Measurements from ENCODE around the gene ZCCHC17. TPM values are rescaled to one million over a fixed set of nuclear protein-coding genes. Genes with fewer than 3 reads are reported as not detected.

ZCCHC17 gene
- polyA plus RNA-seq, 1 donor = 28.5 TPM

DNA sequence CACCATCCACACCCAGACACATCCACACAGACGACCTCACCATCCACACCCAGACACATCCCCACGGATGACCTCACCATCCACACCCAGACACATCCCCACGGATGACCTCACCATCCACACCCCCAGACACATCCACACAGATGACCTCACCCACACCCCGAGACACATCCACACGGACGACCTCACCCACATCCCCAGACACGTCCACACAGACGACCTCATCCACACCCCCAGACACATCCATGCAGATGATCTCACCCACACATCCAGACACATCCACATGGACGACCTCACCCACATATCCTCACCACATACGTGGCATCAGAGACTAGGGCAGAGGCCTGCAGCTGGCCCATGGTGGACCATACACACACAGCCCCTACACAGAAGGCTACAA lies 90.8 kb downstream of the ZCCHC17 start:
- H3K4me1 ChIP-seq (ENCODE audit: control insufficient read depth, insufficient read depth, low read length) = peaks cover 20% of the 10 kb centered on the region
- no peaks in the 10 kb centered on the region for H3K27me3 ChIP-seq (ENCODE audit: control insufficient read depth, insufficient read depth, low read length)
- no peaks in the 10 kb centered on the region for H3K36me3 ChIP-seq (ENCODE audit: control insufficient read depth, insufficient read depth, low read length)
- H3K9me3 ChIP-seq (ENCODE audit: control insufficient read depth, low read depth, low read length) = no peaks in the 10 kb centered on the region
- WGBS (ENCODE audit: insufficient coverage, low lambda C conversion rate) = no CpG with 5 or more reads among the region's 10 CpGs
- no peak overlapping the region for H3K27ac ChIP-seq (ENCODE audit: low read length)
- DNase-seq = no peak
- H3K4me3 ChIP-seq (ENCODE audit: low read length) = no peak overlapping the region

- H3K27ac ChIP-seq (ENCODE audit: low read length) = peak overlapping the region; percentile 86
- H3K9me3 ChIP-seq (ENCODE audit: control insufficient read depth, low read depth, low read length) = no peaks in the 10 kb centered on the region
- WGBS (ENCODE audit: insufficient coverage, low lambda C conversion rate) = no CpG with 5 or more reads among the region's 7 CpGs
- no peak overlapping the region for H3K4me3 ChIP-seq (ENCODE audit: low read length)
- H3K36me3 ChIP-seq (ENCODE audit: control insufficient read depth, insufficient read depth, low read length) = no peaks in the 10 kb centered on the region
- no peak for DNase-seq
- H3K27me3 ChIP-seq (ENCODE audit: control insufficient read depth, insufficient read depth, low read length) = no peaks in the 10 kb centered on the region
- H3K4me1 ChIP-seq (ENCODE audit: control insufficient read depth, insufficient read depth, low read length) = peaks cover 27% of the 10 kb centered on the region
Observed at GRCh38 chr1:31389616-31390015, 92.8 kb downstream of the ZCCHC17 start.

- no peak overlapping the region for H3K4me3 ChIP-seq (ENCODE audit: low read length)
- H3K4me1 ChIP-seq (ENCODE audit: control insufficient read depth, insufficient read depth, low read length) = peaks cover 31% of the 10 kb centered on the region
- no peaks in the 10 kb centered on the region for H3K36me3 ChIP-seq (ENCODE audit: control insufficient read depth, insufficient read depth, low read length)
- peak; percentile 94 to 97 for DNase-seq
- peak overlapping the region; percentile 86 for H3K27ac ChIP-seq (ENCODE audit: low read length)
- no peaks in the 10 kb centered on the region for H3K9me3 ChIP-seq (ENCODE audit: control insufficient read depth, low read depth, low read length)
- no CpG with 5 or more reads among the region's 7 CpGs for WGBS (ENCODE audit: insufficient coverage, low lambda C conversion rate)
- no peaks in the 10 kb centered on the region for H3K27me3 ChIP-seq (ENCODE audit: control insufficient read depth, insufficient read depth, low read length)
Observed at GRCh38 chr1:31390071-31390470, 93.2 kb downstream of the ZCCHC17 start.

GRCh38 chr1:31393463-31393862 lies 96.6 kb downstream of the ZCCHC17 start:
- Histone ChIP-seq H3K4me3 (ENCODE audit: low read length) (no peak overlapping the region), H3K9me3 (ENCODE audit: control insufficient read depth, low read depth, low read length) (no peaks in the 10 kb centered on the region), H3K27me3 (ENCODE audit: control insufficient read depth, insufficient read depth, low read length) (no peaks in the 10 kb centered on the region), H3K36me3 (ENCODE audit: control insufficient read depth, insufficient read depth, low read length) (no peaks in the 10 kb centered on the region), H3K4me1 (ENCODE audit: control insufficient read depth, insufficient read depth, low read length) (peaks cover 31% of the 10 kb centered on the region), H3K27ac (ENCODE audit: low read length) (no peak overlapping the region)
- no peak for DNase-seq

DNA sequence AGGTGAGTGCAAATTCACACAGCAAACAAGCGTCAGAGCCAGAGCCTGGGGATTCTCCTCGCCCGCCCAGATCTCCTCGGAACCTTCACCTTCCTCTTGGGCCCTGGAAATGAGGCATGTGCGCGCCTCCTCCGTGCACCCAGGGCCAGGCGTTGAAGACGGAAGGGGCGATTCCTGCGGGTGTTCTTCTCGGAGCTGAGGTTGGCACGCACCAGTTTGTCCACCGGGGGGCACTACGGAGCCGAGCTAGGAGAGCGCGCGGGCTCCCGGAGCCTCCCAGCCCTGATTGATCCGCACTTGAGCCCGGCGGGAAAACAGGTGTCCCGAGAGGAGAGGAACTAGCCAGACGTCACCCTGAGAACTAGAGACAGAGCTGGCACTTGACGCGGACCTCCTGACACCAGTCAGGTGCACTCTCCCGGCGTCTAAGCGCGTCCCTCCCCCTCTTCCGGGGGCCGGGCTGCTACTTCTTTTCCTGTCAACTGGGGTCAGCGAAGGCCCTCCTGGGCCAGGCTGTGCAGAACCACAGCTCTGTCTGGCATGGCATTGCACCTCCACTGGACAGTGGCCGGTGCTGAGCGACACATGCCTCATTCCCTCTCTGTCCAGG lies 97.9 kb downstream of the ZCCHC17 start:
- Histone ChIP-seq H3K4me1 (ENCODE audit: control insufficient read depth, insufficient read depth, low read length) (peaks cover 28% of the 10 kb centered on the region), H3K27ac (ENCODE audit: low read length) (peak overlapping the region; percentile 20), H3K36me3 (ENCODE audit: control insufficient read depth, insufficient read depth, low read length) (no peaks in the 10 kb centered on the region), H3K4me3 (ENCODE audit: low read length) (peak overlapping the region; percentile 27), H3K9me3 (ENCODE audit: control insufficient read depth, low read depth, low read length) (no peaks in the 10 kb centered on the region), H3K27me3 (ENCODE audit: control insufficient read depth, insufficient read depth, low read length) (no peaks in the 10 kb centered on the region)
- no CpG with 5 or more reads among the region's 36 CpGs for whole genome bisulfite sequencing (ENCODE audit: insufficient coverage, low lambda C conversion rate)
- peak; percentile 85 to 91 for DNase-seq

GRCh38 chr1:31396633-31397351 lies 100.0 kb downstream of the ZCCHC17 start:
- no CpG with 5 or more reads among the region's 3 CpGs for WGBS (ENCODE audit: insufficient coverage, low lambda C conversion rate)
- H3K27me3 ChIP-seq (ENCODE audit: control insufficient read depth, insufficient read depth, low read length) = no peaks in the 10 kb centered on the region
- H3K27ac ChIP-seq (ENCODE audit: low read length) = no peak overlapping the region
- no peaks in the 10 kb centered on the region for H3K9me3 ChIP-seq (ENCODE audit: control insufficient read depth, low read depth, low read length)
- no peaks in the 10 kb centered on the region for H3K36me3 ChIP-seq (ENCODE audit: control insufficient read depth, insufficient read depth, low read length)
- no peak for DNase-seq
- no peak overlapping the region for H3K4me3 ChIP-seq (ENCODE audit: low read length)
- peaks cover 11% of the 10 kb centered on the region for H3K4me1 ChIP-seq (ENCODE audit: control insufficient read depth, insufficient read depth, low read length)

DNA sequence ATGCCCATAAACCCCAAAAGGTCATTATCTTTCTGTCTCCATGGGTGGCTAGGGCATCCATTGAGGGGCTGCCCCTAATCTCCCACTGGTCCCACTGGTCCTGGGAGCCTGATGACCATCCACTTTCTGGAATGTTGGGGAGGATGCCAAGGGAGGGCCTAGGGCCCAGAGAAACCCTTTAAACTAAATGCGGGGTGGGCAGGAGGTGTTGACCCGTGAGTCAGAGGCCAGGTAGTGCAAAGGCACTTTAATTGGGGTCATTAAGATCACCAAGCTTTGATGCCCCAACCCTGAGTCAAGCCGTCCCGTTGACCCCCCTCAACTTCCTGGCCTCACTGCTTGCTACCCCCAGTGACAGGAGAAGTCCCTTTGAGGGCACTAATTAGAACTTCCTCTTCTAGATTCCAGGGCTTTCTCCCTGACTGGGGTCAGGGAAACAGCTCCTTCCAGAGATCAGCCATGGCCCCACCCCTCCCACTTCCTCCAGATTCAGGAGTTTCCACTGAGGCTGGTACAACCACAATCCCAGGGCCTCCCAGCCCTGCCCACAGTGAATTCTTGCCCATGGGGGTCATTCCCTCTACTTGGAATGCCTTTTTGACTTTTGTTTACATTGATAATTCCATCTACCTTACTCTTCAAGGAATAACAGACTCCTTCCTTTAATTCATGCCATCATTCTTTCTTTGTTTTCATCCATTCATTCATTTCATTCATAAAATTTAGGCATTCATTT lies 100.7 kb downstream of the ZCCHC17 start:
- no peaks in the 10 kb centered on the region for H3K36me3 ChIP-seq (ENCODE audit: control insufficient read depth, insufficient read depth, low read length)
- no peaks in the 10 kb centered on the region for H3K27me3 ChIP-seq (ENCODE audit: control insufficient read depth, insufficient read depth, low read length)
- WGBS (ENCODE audit: insufficient coverage, low lambda C conversion rate) = no CpG with 5 or more reads among the region's 4 CpGs
- H3K4me3 ChIP-seq (ENCODE audit: low read length) = no peak overlapping the region
- H3K4me1 ChIP-seq (ENCODE audit: control insufficient read depth, insufficient read depth, low read length) = peaks cover 11% of the 10 kb centered on the region
- no peak overlapping the region for H3K27ac ChIP-seq (ENCODE audit: low read length)
- DNase-seq = no peak
- no peaks in the 10 kb centered on the region for H3K9me3 ChIP-seq (ENCODE audit: control insufficient read depth, low read depth, low read length)

DNA sequence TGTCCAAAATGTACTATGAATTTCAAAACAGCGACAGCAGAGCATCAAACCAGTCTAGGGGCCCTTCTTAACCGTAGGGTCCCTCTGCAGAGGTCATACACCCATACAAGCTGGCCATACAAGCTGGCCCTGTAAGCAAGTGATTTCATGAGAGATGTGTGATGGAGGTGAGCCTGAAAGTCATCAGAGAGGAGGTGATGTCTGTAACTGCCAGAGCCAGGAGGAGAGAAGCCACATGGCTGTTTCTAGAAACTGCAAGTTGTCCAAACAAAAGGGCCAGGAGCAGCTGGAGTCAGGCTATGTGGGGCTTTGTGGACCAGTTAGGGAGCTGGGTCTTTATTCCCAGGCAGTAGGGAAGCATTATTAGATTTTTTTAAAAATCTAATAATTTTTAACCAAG lies 101.4 kb downstream of the ZCCHC17 start:
- no peak overlapping the region for H3K4me3 ChIP-seq (ENCODE audit: low read length)
- DNase-seq = no peak
- no peaks in the 10 kb centered on the region for H3K36me3 ChIP-seq (ENCODE audit: control insufficient read depth, insufficient read depth, low read length)
- H3K9me3 ChIP-seq (ENCODE audit: control insufficient read depth, low read depth, low read length) = no peaks in the 10 kb centered on the region
- WGBS (ENCODE audit: insufficient coverage, low lambda C conversion rate) = no CpG with 5 or more reads among the region's 2 CpGs
- H3K27ac ChIP-seq (ENCODE audit: low read length) = no peak overlapping the region
- peaks cover 11% of the 10 kb centered on the region for H3K4me1 ChIP-seq (ENCODE audit: control insufficient read depth, insufficient read depth, low read length)
- no peaks in the 10 kb centered on the region for H3K27me3 ChIP-seq (ENCODE audit: control insufficient read depth, insufficient read depth, low read length)

- Histone ChIP-seq H3K4me3 (ENCODE audit: low read length) (no peak overlapping the region), H3K27ac (ENCODE audit: low read length) (no peak overlapping the region), H3K27me3 (ENCODE audit: control insufficient read depth, insufficient read depth, low read length) (no peaks in the 10 kb centered on the region), H3K36me3 (ENCODE audit: control insufficient read depth, insufficient read depth, low read length) (no peaks in the 10 kb centered on the region), H3K9me3 (ENCODE audit: control insufficient read depth, low read depth, low read length) (no peaks in the 10 kb centered on the region), H3K4me1 (ENCODE audit: control insufficient read depth, insufficient read depth, low read length) (peaks cover 2% of the 10 kb centered on the region)
- WGBS (ENCODE audit: insufficient coverage, low lambda C conversion rate) = 63% methylated on average over 2 of the region's 3 CpGs
- no peak for DNase-seq
Observed at GRCh38 chr1:31399976-31400375, 103.1 kb downstream of the ZCCHC17 start.

- Histone ChIP-seq H3K9me3 (ENCODE audit: control insufficient read depth, low read depth, low read length) (no peaks in the 10 kb centered on the region), H3K36me3 (ENCODE audit: control insufficient read depth, insufficient read depth, low read length) (no peaks in the 10 kb centered on the region), H3K27ac (ENCODE audit: low read length) (no peak overlapping the region), H3K27me3 (ENCODE audit: control insufficient read depth, insufficient read depth, low read length) (no peaks in the 10 kb centered on the region), H3K4me1 (ENCODE audit: control insufficient read depth, insufficient read depth, low read length) (no peaks in the 10 kb centered on the region), H3K4me3 (ENCODE audit: low read length) (no peak overlapping the region)
- WGBS (ENCODE audit: insufficient coverage, low lambda C conversion rate) = 60% methylated on average over 3 of the region's 3 CpGs
- DNase-seq = no peak
Observed at GRCh38 chr1:31400393-31400792, 103.6 kb downstream of the ZCCHC17 start.

All from large intestine (tissue), 3 donors.